Keratinocyte (primary cell): ENCODE data around the gene KCNH6. TPM values are rescaled to one million over a fixed set of nuclear protein-coding genes. Genes with fewer than 3 reads are reported as not detected.

Experiments used
- DNase-seq: peaks from one replicate; pipeline ENCODE4 v3.0.0-alpha.2; 2011; ENCODE audit warnings: low read depth, missing footprints, low spot score
- FAIRE-seq: peaks from 2 replicates; lab custom pipeline; 2011; peaks lifted over from hg19 to GRCh38; lab: Jason Lieb, UNC
- H2AFZ ChIP-seq: 2 replicates; pipeline ENCODE4 v1.6.0; 2012; ENCODE audit warnings: low read length, control low read depth, inconsistent platforms; ENCODE audit not compliant: control insufficient read depth
- H3K27ac ChIP-seq: 2 replicates; pipeline ENCODE4 v1.5.1; 2011; ENCODE audit warnings: low read length; ENCODE audit not compliant: control insufficient read depth, insufficient read depth
- H3K27me3 ChIP-seq: 3 replicates; pipeline ENCODE4 v1.6.0; 2011; ENCODE audit warnings: low read length; ENCODE audit not compliant: control insufficient read depth, insufficient read depth; ENCODE audit errors: extremely low read depth
- H3K36me3 ChIP-seq, 2 experiments: 2 replicates in 1 of 2; 3 replicates in 1 of 2; pipeline ENCODE4 v1.5.1; 2011; ENCODE audit warnings: low read length in 2 of 2, mild to moderate bottlenecking in 1 of 2; ENCODE audit not compliant: control insufficient read depth in 2 of 2, insufficient read depth in 2 of 2; ENCODE audit errors: extremely low read depth in 1 of 2
- H3K4me1 ChIP-seq: 3 replicates; pipeline ENCODE4 v1.5.1; 2011; ENCODE audit warnings: low read length; ENCODE audit not compliant: control insufficient read depth, insufficient read depth; ENCODE audit errors: extremely low read depth
- H3K4me2 ChIP-seq: 3 replicates; pipeline ENCODE4 v1.6.0; 2011; ENCODE audit warnings: low read depth, low read length; ENCODE audit not compliant: control insufficient read depth, insufficient read depth; ENCODE audit errors: extremely low read depth
- H3K4me3 ChIP-seq, 3 experiments: fragments of 200-600 bp in 1 of 3; sonication (generic) in 1 of 3; 2 replicates in 2 of 3; 3 replicates in 1 of 3; pipeline ENCODE4 v1.5.1; 2011 to 2016; ENCODE audit warnings: low read length in 3 of 3, mild to moderate bottlenecking in 3 of 3, control low read depth in 2 of 3, inconsistent platforms in 1 of 3, low read depth in 1 of 3, mixed read lengths in 1 of 3, mixed run types in 1 of 3, moderate library complexity in 1 of 3; ENCODE audit not compliant: control insufficient read depth in 2 of 3, insufficient read depth in 2 of 3; ENCODE audit errors: extremely low read depth in 1 of 3
- H3K79me2 ChIP-seq: 2 replicates; pipeline ENCODE4 v1.6.0; 2012; ENCODE audit warnings: low read length; ENCODE audit not compliant: control insufficient read depth, insufficient read depth
- H3K9ac ChIP-seq: 3 replicates; pipeline ENCODE4 v1.6.0; 2011; ENCODE audit warnings: low read length; ENCODE audit not compliant: control insufficient read depth, insufficient read depth; ENCODE audit errors: extremely low read depth
- H3K9me1 ChIP-seq: 3 replicates; pipeline ENCODE4 v1.6.0; 2011; ENCODE audit warnings: low read length; ENCODE audit not compliant: control insufficient read depth, insufficient read depth; ENCODE audit errors: extremely low read depth
- H3K9me3 ChIP-seq: 2 replicates; pipeline ENCODE4 v1.5.1; 2012; ENCODE audit warnings: low read depth, low read length; ENCODE audit not compliant: control insufficient read depth
- H4K20me1 ChIP-seq: 3 replicates; pipeline ENCODE4 v1.6.0; 2011; ENCODE audit warnings: low read length; ENCODE audit not compliant: control insufficient read depth, insufficient read depth; ENCODE audit errors: extremely low read depth
- EZH2 ChIP-seq: IDR thresholded peaks from one replicate; pipeline ENCODE4 v1.6.1; 2012; ENCODE audit warnings: inconsistent platforms, mild to moderate bottlenecking, low read length, moderate library complexity
- dilution Hi-C: fragments of 300-500 bp; cut with MboI; formaldehyde crosslinking; loops from one replicate; pipeline ENCODE4 v1.7.0; 2020; ENCODE audit warnings: low sequenced_read_pairs; ENCODE audit not compliant: extremely low pct_ligation_motif_present
- polyA plus RNA-seq, 5 experiments: library from polyadenylated mRNA; depleted of rRNA in 3 of 5; stranded (reverse) in 3 of 5; stranded (forward) in 1 of 5; unstranded in 1 of 5; fragments of >200 nt; gene quantifications; 1 replicate in 1 of 5; 2 replicates in 3 of 5; 3 replicates in 1 of 5; pipeline versions ENCODE4 v1.2.1 to v1.2.3, GENCODE V29; 2011 to 2012; ENCODE audit warnings: missing spikeins in 2 of 5, low read depth in 1 of 5, low replicate concordance in 1 of 5
- TF ChIP-seq, protein P1 (sequence below), 3 experiments: IDR thresholded peaks in 1 of 3; conservative IDR thresholded peaks in 1 of 3; optimal IDR thresholded peaks in 1 of 3; 2 replicates in 2 of 3; 3 replicates in 1 of 3; pipeline versions ENCODE3 to v1.5.1; 2011; ENCODE audit warnings: low read length in 3 of 3, mild to moderate bottlenecking in 3 of 3, moderate library complexity in 2 of 3, control low read depth in 1 of 3, inconsistent platforms in 1 of 3; ENCODE audit not compliant: insufficient read depth in 2 of 3; ENCODE audit errors: extremely low read depth in 1 of 3

KCNH6 gene
- polyA plus RNA-seq, 1 donor (not counting 4 experiments of a cell fraction or from before 2014, with no cell fraction given) = not detected

DNA sequence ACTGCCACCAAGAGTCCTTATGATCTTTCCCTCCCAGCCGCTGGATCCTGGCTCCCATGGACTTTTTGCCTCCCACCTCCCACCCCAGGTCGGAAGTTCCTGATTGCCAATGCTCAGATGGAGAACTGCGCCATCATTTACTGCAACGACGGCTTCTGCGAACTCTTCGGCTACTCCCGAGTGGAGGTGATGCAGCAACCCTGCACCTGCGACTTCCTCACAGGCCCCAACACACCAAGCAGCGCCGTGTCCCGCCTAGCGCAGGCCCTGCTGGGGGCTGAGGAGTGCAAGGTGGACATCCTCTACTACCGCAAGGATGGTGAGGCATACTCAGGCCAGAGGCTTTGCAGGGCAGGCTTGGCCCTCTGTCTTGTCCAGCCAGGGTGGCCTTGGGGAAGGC, 893 bp downstream of the KCNH6 start:
- Histone ChIP-seq H3K4me2 (no peak overlapping the region), H4K20me1 (no peaks in the 10 kb centered on the region), H3K9ac (no peak overlapping the region), H3K9me3 (no peaks in the 10 kb centered on the region), H3K79me2 (no peaks in the 10 kb centered on the region), H3K27ac (no peak overlapping the region), H3K4me3 (no peak overlapping the region), H3K27me3 (peaks cover 28% of the 10 kb centered on the region), H3K4me1 (no peaks in the 10 kb centered on the region), H3K9me1 (no peaks in the 10 kb centered on the region), H2AFZ (no peak overlapping the region), H3K36me3 (no peaks in the 10 kb centered on the region)
- dilution Hi-C loops = no loop called here
- FAIRE-seq = no peak
- TF ChIP-seq, protein P1, sequence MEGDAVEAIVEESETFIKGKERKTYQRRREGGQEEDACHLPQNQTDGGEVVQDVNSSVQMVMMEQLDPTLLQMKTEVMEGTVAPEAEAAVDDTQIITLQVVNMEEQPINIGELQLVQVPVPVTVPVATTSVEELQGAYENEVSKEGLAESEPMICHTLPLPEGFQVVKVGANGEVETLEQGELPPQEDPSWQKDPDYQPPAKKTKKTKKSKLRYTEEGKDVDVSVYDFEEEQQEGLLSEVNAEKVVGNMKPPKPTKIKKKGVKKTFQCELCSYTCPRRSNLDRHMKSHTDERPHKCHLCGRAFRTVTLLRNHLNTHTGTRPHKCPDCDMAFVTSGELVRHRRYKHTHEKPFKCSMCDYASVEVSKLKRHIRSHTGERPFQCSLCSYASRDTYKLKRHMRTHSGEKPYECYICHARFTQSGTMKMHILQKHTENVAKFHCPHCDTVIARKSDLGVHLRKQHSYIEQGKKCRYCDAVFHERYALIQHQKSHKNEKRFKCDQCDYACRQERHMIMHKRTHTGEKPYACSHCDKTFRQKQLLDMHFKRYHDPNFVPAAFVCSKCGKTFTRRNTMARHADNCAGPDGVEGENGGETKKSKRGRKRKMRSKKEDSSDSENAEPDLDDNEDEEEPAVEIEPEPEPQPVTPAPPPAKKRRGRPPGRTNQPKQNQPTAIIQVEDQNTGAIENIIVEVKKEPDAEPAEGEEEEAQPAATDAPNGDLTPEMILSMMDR (optimal IDR thresholded peaks at IDR 0.05 in 1 of 3, IDR thresholded peaks at IDR 0.05 in 1 of 3, conservative IDR thresholded peaks at IDR 0.05 in 1 of 3; ENCODE audit: extremely low read depth in 1 of 3, insufficient read depth in 2 of 3, low read length in 3 of 3) = no peak
- TF ChIP-seq EZH2 = no peak
- no peak for DNase-seq

DNA sequence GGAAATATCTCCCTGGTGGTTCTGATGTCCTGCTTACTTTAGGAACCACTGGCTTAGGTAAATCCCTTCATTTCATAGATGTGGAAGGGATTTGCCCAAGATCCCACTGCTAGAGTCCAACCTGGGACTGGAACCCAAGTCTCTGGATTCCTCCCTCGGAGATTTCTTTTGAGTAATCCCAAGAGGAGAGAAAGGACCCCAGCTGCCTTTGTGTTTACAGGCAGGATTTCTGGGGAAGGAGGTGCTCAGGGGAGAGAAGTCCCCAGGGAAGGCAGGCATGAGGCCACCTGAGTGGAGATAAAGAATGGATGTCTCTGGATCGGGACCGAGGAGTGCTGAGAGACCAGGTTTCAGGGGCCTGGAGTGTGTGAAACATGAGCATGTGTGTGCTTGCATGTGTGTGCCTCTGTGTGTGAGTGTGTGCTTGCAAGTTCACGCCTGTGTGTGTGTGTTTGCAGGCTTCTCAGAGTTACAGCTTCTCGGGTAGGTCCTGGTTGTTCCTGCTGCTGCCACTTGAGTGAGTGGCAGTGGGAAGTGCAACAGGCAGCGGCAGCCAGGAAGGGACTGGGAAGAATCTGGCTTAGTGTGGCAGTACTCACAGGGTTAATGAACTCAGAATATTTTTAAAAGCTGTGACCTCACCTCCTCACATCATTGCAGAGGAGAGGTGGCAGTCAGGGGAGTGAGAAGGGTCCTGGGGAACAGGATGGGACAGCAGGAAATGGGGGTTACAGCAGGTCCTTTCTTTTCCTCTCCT, 2.2 kb downstream of the KCNH6 start:
- FAIRE-seq (no peak), DNase-seq (no peak)
- no peaks in the 10 kb centered on the region for H4K20me1 ChIP-seq
- no peaks in the 10 kb centered on the region for H3K36me3 ChIP-seq
- TF ChIP-seq, protein P1 (optimal IDR thresholded peaks at IDR 0.05 in 1 of 3, IDR thresholded peaks at IDR 0.05 in 1 of 3, conservative IDR thresholded peaks at IDR 0.05 in 1 of 3; ENCODE audit: extremely low read depth in 1 of 3, insufficient read depth in 2 of 3, low read length in 3 of 3) = no peak
- TF ChIP-seq EZH2 = no peak
- peaks cover 28% of the 10 kb centered on the region for H3K27me3 ChIP-seq
- no peak overlapping the region for H2AFZ ChIP-seq
- H3K4me1 ChIP-seq = no peaks in the 10 kb centered on the region
- dilution Hi-C loops = no loop called here
- no peaks in the 10 kb centered on the region for H3K79me2 ChIP-seq
- H3K27ac ChIP-seq = no peak overlapping the region
- no peak overlapping the region for H3K9ac ChIP-seq
- H3K9me1 ChIP-seq = no peaks in the 10 kb centered on the region
- H3K9me3 ChIP-seq = no peaks in the 10 kb centered on the region
- no peak overlapping the region for H3K4me3 ChIP-seq
- H3K4me2 ChIP-seq = no peak overlapping the region
